ENCODE measurements around the gene ZFX.

- TF ChIP-seq POLR2A (IDR thresholded peaks at IDR 0.05; ENCODE audit: control extremely low read depth in 1 of 2, low read depth in 2 of 2, low read length in 2 of 2) = no peak
- no peak for TF ChIP-seq CTCF (IDR thresholded peaks at IDR 0.05; ENCODE audit: control extremely low read depth in 1 of 3, insufficient read depth in 1 of 3, low read depth in 1 of 3, low read length in 3 of 3)
- no peak for TF ChIP-seq EZH2 (IDR thresholded peaks at IDR 0.05; ENCODE audit: low read depth, low read length, severe bottlenecking)
- TF ChIP-seq GABPA (IDR thresholded peaks at IDR 0.05; ENCODE audit: borderline replicate concordance, insufficient read depth, low read length) = no peak
- TF ChIP-seq ATF2 (IDR thresholded peaks at IDR 0.05; ENCODE audit: low read length) = no peak
- TF ChIP-seq RXRA (IDR thresholded peaks at IDR 0.05; ENCODE audit: insufficient read depth, low read depth, low read length) = no peak
- TF ChIP-seq TBP (IDR thresholded peaks at IDR 0.05; ENCODE audit: low read depth, low read length) = no peak
- TF ChIP-seq KDM5A (IDR thresholded peaks at IDR 0.05; ENCODE audit: low read length) = no peak
- TF ChIP-seq RAD21 (IDR thresholded peaks at IDR 0.05 in 1 of 2, conservative IDR thresholded peaks at IDR 0.05 in 1 of 2; ENCODE audit: low read depth in 2 of 2, low read length in 2 of 2) = no peak
- no peak for TF ChIP-seq CBX8 (IDR thresholded peaks at IDR 0.05; ENCODE audit: borderline replicate concordance, low read depth, low read length)
- TF ChIP-seq YY1 (IDR thresholded peaks at IDR 0.05; ENCODE audit: low read depth, low read length) = no peak
- TF ChIP-seq ZNF274 (IDR thresholded peaks at IDR 0.05; ENCODE audit: borderline replicate concordance, extremely low read depth, low read length) = no peak
These were observed 16.5 kb downstream of the ZFX start for GRCh38 chrX:24166078-24166477.

Data from H1 (cell line).